GM23338 (cell line): Measurements from ENCODE around the gene MTF1. TPM values are rescaled to one million over a fixed set of nuclear protein-coding genes. Genes with fewer than 3 reads are reported as not detected.

Experiments used
- ATAC-seq: fragments of 200-7000 bp; cut with Tn5 transposase; 3 replicates; pipeline ENCODE4 v1.9.1; 2020
- DNase-seq: peaks from one replicate; pipeline ENCODE4 v3.0.0-alpha.2; 2015; ENCODE audit warnings: low spot score
- H2AFZ ChIP-seq: fragments of 200-600 bp; sonication (generic); 2 replicates; pipeline ENCODE4 v1.8.0; 2016; ENCODE audit warnings: antibody characterized with exemption, mild to moderate bottlenecking, moderate library complexity
- H3F3A ChIP-seq: fragments of 200-600 bp; sonication (generic); replicated peaks from 2 replicates; pipeline ENCODE4 v1.8.0; 2017; ENCODE audit warnings: antibody characterized with exemption, mixed run types, low read depth
- H3K27ac ChIP-seq: fragments of 200-600 bp; sonication (generic); 2 replicates; pipeline ENCODE4 v1.6.1; 2016; ENCODE audit warnings: low read depth
- H3K27me3 ChIP-seq: fragments of 200-600 bp; sonication (generic); 2 replicates; pipeline ENCODE4 v1.8.0; 2016; ENCODE audit warnings: mild to moderate bottlenecking, mixed run types, moderate library complexity; ENCODE audit not compliant: insufficient read depth
- H3K36me3 ChIP-seq: fragments of 200-600 bp; sonication (generic); 2 replicates; pipeline ENCODE4 v1.8.0; 2016; ENCODE audit warnings: mild to moderate bottlenecking; ENCODE audit not compliant: insufficient read depth
- H3K4me1 ChIP-seq: fragments of 200-600 bp; sonication (generic); 2 replicates; pipeline ENCODE4 v1.8.0; 2016; ENCODE audit warnings: mild to moderate bottlenecking, moderate library complexity; ENCODE audit not compliant: insufficient read depth
- H3K4me2 ChIP-seq: fragments of 200-600 bp; sonication (generic); 2 replicates; pipeline ENCODE4 v1.7.1; 2017; ENCODE audit warnings: mixed run types
- H3K4me3 ChIP-seq: fragments of 200-600 bp; sonication (generic); 2 replicates; pipeline ENCODE4 v1.6.1; 2016; ENCODE audit warnings: mixed run types
- H3K79me2 ChIP-seq: fragments of 200-600 bp; sonication (generic); replicated peaks from 2 replicates; pipeline ENCODE4 v1.8.0; 2017; ENCODE audit warnings: mild to moderate bottlenecking; ENCODE audit not compliant: insufficient read depth
- H3K9me2 ChIP-seq: fragments of 200-600 bp; sonication (generic); 2 replicates; pipeline ENCODE4 v1.8.0; 2017; ENCODE audit not compliant: insufficient read depth
- H4K20me1 ChIP-seq: fragments of 200-600 bp; sonication (generic); replicated peaks from 2 replicates; pipeline ENCODE4 v1.8.0; 2017; ENCODE audit warnings: mild to moderate bottlenecking; ENCODE audit not compliant: insufficient read depth
- H3K27ac Mint-ChIP-seq: 2 replicates; pipeline ENCODE4 v1.8.0; 2020; ENCODE audit warnings: inconsistent platforms, mild to moderate bottlenecking, moderate library complexity, mixed read lengths
- H3K27me3 Mint-ChIP-seq: 3 replicates; pipeline ENCODE4 v1.8.0; 2022; ENCODE audit warnings: low read depth, mild to moderate bottlenecking, moderate library complexity, mixed read lengths, inconsistent platforms; ENCODE audit not compliant: insufficient read depth, poor library complexity
- H3K36me3 Mint-ChIP-seq: 3 replicates; pipeline ENCODE4 v1.8.0; 2021; ENCODE audit warnings: low read depth, mild to moderate bottlenecking, inconsistent platforms, moderate library complexity, mixed read lengths
- H3K4me1 Mint-ChIP-seq: 3 replicates; pipeline ENCODE4 v1.8.0; 2020; ENCODE audit warnings: mild to moderate bottlenecking, inconsistent platforms, mixed read lengths
- H3K4me3 Mint-ChIP-seq: 3 replicates; pipeline ENCODE4 v1.8.0; 2021; ENCODE audit warnings: moderate library complexity, mild to moderate bottlenecking, inconsistent platforms, mixed read lengths
- H3K9me3 Mint-ChIP-seq: 3 replicates; pipeline ENCODE4 v1.8.0; 2020; ENCODE audit warnings: moderate library complexity, mild to moderate bottlenecking, inconsistent platforms, mixed read lengths
- CREB1 ChIP-seq: fragments of 250-450 bp; sonication (Bioruptor Pico); IDR thresholded peaks from 2 replicates; pipeline ENCODE4 v1.5.0; 2020; ENCODE audit warnings: low read depth, mild to moderate bottlenecking, moderate library complexity
- EZH2 ChIP-seq: fragments of 200-600 bp; sonication (generic); IDR thresholded peaks from one replicate; pipeline ENCODE4 v1.8.0; 2017; ENCODE audit warnings: antibody characterized with exemption, mild to moderate bottlenecking, low read depth; ENCODE audit not compliant: unreplicated experiment
- STAT1 ChIP-seq: IDR thresholded peaks from one replicate; pipeline ENCODE4 v1.6.1; 2016; ENCODE audit warnings: antibody characterized with exemption; ENCODE audit not compliant: unreplicated experiment
- polyA plus RNA-seq: library from polyadenylated mRNA; unstranded; fragments of >200 nt; fragmentation: Nextera tagmentation; extraction: Ambion mirVana; gene quantifications from 2 replicates; pipeline ENCODE4 v1.2.1, GENCODE V29; 2016
- total RNA-seq: library from RNA; depleted of rRNA; stranded (reverse); fragments of >200 nt; shearing (Covaris generic); gene quantifications from 2 replicates; pipeline ENCODE4 v1.2.3, GENCODE V29; 2014
- TF ChIP-seq, protein P1 (sequence below): fragments of 250-450 bp; sonication (Bioruptor Pico); IDR thresholded peaks from 2 replicates; pipeline ENCODE4 v1.5.0; 2020; ENCODE audit warnings: mild to moderate bottlenecking, moderate library complexity
- TF ChIP-seq, protein P2 (sequence below), 2 experiments: fragments of 200-600 bp in 1 of 2; sonication (generic) in 1 of 2; conservative IDR thresholded peaks; 2 replicates each; pipeline versions ENCODE4 v1.5.1 to v1.6.1; 2016 to 2017; ENCODE audit warnings: antibody characterized with exemption in 2 of 2, low read depth in 2 of 2, mild to moderate bottlenecking in 2 of 2, moderate library complexity in 1 of 2

MTF1 gene
- total and polyA plus RNA-seq, 2 experiments from 2014 or later = 4.5 to 5.6 TPM

DNA sequence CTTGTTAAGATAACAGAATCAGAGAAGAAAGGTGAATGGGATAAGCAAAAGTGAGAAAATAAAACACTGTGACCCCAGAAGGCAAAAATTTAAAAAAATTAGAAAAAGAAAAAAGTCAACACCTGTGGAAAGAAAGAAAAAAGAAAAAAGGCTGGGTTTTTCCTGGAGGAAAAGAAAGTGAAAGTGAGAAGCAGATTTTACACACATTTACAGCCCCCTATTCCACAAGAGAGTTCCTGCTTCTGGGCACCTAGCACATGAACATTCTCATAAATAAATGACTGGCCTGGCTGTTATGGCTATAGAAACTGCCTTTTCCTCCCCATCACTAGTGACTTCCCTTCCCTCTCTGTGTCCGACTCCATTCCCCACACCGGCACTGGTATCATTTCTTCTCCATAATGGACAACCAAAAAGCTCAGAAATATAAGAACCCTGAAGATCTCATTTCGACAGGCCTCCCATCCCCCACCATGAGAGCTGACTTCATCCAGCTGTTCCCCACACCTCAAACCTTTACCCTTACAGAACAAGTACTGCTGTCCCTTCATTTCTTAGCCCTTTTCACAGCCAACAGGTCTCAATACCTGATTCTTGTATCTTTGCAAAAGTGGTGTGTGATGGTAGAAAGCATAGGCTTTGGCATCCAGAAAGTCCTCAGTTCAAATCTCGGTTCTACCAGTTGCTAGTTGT, 12.6 kb downstream of the MTF1 start:
- no peak overlapping the region for H3K4me3 ChIP-seq
- ATAC-seq (no peak), DNase-seq (no peak)
- TF ChIP-seq, protein P1, sequence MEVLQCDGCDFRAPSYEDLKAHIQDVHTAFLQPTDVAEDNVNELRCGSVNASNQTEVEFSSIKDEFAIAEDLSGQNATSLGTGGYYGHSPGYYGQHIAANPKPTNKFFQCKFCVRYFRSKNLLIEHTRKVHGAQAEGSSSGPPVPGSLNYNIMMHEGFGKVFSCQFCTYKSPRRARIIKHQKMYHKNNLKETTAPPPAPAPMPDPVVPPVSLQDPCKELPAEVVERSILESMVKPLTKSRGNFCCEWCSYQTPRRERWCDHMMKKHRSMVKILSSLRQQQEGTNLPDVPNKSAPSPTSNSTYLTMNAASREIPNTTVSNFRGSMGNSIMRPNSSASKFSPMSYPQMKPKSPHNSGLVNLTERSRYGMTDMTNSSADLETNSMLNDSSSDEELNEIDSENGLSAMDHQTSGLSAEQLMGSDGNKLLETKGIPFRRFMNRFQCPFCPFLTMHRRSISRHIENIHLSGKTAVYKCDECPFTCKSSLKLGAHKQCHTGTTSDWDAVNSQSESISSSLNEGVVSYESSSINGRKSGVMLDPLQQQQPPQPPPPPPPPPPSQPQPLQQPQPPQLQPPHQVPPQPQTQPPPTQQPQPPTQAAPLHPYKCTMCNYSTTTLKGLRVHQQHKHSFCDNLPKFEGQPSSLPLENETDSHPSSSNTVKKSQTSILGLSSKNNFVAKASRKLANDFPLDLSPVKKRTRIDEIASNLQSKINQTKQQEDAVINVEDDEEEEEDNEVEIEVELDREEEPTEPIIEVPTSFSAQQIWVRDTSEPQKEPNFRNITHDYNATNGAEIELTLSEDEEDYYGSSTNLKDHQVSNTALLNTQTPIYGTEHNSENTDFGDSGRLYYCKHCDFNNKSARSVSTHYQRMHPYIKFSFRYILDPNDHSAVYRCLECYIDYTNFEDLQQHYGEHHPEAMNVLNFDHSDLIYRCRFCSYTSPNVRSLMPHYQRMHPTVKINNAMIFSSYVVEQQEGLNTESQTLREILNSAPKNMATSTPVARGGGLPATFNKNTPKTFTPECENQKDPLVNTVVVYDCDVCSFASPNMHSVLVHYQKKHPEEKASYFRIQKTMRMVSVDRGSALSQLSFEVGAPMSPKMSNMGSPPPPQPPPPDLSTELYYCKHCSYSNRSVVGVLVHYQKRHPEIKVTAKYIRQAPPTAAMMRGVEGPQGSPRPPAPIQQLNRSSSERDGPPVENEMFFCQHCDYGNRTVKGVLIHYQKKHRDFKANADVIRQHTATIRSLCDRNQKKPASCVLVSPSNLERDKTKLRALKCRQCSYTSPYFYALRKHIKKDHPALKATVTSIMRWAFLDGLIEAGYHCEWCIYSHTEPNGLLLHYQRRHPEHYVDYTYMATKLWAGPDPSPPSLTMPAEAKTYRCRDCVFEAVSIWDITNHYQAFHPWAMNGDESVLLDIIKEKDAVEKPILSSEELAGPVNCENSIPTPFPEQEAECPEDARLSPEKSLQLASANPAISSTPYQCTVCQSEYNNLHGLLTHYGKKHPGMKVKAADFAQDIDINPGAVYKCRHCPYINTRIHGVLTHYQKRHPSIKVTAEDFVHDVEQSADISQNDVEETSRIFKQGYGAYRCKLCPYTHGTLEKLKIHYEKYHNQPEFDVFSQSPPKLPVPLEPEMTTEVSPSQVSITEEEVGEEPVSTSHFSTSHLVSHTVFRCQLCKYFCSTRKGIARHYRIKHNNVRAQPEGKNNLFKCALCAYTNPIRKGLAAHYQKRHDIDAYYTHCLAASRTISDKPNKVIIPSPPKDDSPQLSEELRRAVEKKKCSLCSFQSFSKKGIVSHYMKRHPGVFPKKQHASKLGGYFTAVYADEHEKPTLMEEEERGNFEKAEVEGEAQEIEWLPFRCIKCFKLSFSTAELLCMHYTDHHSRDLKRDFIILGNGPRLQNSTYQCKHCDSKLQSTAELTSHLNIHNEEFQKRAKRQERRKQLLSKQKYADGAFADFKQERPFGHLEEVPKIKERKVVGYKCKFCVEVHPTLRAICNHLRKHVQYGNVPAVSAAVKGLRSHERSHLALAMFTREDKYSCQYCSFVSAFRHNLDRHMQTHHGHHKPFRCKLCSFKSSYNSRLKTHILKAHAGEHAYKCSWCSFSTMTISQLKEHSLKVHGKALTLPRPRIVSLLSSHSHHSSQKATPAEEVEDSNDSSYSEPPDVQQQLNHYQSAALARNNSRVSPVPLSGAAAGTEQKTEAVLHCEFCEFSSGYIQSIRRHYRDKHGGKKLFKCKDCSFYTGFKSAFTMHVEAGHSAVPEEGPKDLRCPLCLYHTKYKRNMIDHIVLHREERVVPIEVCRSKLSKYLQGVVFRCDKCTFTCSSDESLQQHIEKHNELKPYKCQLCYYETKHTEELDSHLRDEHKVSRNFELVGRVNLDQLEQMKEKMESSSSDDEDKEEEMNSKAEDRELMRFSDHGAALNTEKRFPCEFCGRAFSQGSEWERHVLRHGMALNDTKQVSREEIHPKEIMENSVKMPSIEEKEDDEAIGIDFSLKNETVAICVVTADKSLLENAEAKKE (CRISPR knock-in tag) = no peak
- TF ChIP-seq CREB1 = no peak
- TF ChIP-seq EZH2 = no peak
- TF ChIP-seq, protein P2, sequence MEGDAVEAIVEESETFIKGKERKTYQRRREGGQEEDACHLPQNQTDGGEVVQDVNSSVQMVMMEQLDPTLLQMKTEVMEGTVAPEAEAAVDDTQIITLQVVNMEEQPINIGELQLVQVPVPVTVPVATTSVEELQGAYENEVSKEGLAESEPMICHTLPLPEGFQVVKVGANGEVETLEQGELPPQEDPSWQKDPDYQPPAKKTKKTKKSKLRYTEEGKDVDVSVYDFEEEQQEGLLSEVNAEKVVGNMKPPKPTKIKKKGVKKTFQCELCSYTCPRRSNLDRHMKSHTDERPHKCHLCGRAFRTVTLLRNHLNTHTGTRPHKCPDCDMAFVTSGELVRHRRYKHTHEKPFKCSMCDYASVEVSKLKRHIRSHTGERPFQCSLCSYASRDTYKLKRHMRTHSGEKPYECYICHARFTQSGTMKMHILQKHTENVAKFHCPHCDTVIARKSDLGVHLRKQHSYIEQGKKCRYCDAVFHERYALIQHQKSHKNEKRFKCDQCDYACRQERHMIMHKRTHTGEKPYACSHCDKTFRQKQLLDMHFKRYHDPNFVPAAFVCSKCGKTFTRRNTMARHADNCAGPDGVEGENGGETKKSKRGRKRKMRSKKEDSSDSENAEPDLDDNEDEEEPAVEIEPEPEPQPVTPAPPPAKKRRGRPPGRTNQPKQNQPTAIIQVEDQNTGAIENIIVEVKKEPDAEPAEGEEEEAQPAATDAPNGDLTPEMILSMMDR (conservative IDR thresholded peaks at IDR 0.05; ENCODE audit: low read depth in 2 of 2) = no peak
- TF ChIP-seq STAT1 = no peak
- Mint-ChIP-seq H3K4me3 (no peak overlapping the region), H3K9me3 (no peaks in the 10 kb centered on the region), H3K36me3 (no peaks in the 10 kb centered on the region), H3K4me1 (no peaks in the 10 kb centered on the region), H3K27me3 (no peaks in the 10 kb centered on the region), H3K27ac (no peak overlapping the region)
- H4K20me1 ChIP-seq = peaks cover 38% of the 10 kb centered on the region
- no peaks in the 10 kb centered on the region for H3K4me1 ChIP-seq
- no peaks in the 10 kb centered on the region for H3K36me3 ChIP-seq
- no peak overlapping the region for H2AFZ ChIP-seq
- H3K27me3 ChIP-seq = no peaks in the 10 kb centered on the region
- H3F3A ChIP-seq = no peaks in the 10 kb centered on the region
- no peaks in the 10 kb centered on the region for H3K9me2 ChIP-seq
- peaks cover 59% of the 10 kb centered on the region for H3K79me2 ChIP-seq
- H3K4me2 ChIP-seq = no peak overlapping the region
- no peak overlapping the region for H3K27ac ChIP-seq
